HG02870 (cell line): ENCODE data around the gene PAGE2.
"Not testable (repeated sequence)": the region's sequence is repeated elsewhere in the genome, so short reads cannot be mapped to it uniquely, and the experiment has no call there.

Experiments
- ATAC-seq: cut with Tn5 transposase; IDR thresholded peaks from one replicate; pipeline ENCODE4 v1.9.1; 2021; ENCODE audit warnings: mild to moderate bottlenecking, moderate library complexity; ENCODE audit not compliant: unreplicated experiment

PAGE2 gene

DNA sequence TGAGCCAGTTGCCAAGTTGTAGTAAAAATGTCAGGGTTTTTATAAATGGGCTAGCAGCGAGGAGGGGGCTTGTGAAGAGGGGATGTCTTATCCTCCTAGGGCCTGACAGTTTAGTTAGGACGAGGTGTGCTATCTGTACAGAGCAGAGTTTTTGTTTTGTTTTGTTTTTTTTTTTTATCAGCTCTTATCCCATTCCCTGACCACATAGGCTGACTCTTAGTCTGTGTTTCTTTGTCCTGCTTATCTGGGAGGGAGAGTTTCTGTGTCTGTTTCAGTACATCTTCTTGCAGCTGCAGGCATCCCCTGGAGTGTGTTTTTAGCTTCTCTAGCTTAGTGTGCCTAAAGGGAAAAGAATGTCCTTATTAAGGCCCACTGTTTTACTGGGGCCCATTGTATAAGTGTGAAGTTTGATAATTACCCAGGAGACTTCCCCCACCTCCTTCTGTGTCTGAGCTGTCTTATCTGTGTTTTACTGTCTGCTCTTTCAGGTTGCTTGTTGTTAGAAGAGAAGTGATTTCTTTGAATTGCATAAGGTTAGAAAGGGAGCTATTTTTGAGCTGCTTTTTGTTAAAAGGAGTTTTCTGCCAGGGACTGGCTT, 32.0 kb downstream of the PAGE2 start:
- ATAC-seq, result no peak

DNA sequence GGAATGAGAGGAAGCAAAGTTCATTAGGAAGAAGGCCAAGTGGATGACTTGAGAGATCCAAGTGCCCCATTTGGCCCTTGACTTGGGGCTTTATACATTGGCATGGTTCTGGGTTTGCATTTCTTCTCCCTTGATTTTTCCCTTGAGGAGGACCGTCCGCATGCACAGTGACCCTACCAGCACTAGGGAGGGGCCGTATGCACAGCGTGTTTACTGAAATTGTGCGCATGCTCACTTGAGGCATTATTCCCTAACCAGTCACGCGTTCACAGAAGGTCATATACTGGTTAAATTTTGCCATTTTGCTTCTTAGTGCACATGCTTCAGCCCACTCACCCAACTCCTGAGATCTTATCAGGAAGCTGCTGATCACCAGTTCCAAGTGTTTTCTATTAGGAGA, 35.1 kb downstream of the PAGE2 start:
- no peak for ATAC-seq

- ATAC-seq, result no peak
These were observed 38.9 kb downstream of the PAGE2 start for GRCh38 chrX:55127692-55128091.

DNA sequence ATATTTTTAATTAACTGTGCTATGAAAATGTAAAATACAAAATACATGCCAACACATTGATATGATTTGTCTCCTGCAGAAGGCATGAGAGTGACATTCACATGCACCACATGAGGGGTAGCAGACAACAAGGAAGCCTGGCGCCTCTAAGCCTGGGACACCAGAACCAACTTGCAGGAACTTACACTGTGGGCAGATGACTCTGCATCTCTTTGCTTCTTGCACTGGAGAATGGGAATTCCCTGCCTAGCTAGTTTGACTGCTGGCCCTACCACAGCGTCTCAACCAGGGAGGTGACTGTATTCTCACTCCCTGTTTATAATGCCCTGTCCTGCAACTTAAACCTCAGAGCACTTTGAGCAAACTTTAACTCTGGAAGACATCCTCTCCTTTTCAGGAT, 40.5 kb downstream of the PAGE2 start:
- ATAC-seq, result no peak

DNA sequence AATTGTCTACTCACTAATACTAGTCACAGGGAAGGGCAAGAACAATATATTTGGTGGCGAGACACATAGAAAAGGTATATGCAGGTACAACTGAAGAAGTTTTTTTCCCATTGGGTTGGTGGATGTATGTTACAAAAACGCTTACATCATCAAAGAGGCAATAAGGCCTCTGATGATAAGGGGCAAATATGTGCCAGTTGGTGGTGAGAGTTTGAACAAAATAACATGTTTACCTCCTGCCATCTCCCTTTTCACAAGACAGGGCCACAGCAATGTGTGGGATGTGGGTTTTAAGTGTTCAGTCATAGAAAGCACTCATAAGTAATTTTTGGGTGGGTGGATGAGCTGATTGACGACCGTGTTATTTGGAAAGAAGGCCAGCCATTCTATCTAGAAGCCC, 41.7 kb downstream of the PAGE2 start:
- no peak for ATAC-seq

DNA sequence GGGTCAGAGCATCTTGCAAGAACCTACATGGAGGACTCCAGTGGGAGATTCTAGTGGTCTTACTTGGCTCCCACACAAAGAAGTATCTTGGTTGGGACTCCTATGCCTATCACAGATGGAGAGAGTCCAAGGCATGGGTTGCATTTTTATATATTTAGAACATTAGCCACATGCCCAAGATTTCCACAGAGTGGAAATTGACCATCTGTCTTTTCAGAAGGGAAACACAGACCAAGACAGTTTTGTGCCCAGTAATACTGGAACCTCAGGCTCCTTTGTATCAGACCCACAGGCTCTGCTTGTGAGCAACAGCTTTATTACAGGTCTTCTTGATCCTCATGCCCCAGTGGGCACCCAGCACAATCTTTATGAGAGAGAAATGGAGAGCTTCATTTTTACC, 43.6 kb downstream of the PAGE2 start:
- no peak for ATAC-seq

DNA sequence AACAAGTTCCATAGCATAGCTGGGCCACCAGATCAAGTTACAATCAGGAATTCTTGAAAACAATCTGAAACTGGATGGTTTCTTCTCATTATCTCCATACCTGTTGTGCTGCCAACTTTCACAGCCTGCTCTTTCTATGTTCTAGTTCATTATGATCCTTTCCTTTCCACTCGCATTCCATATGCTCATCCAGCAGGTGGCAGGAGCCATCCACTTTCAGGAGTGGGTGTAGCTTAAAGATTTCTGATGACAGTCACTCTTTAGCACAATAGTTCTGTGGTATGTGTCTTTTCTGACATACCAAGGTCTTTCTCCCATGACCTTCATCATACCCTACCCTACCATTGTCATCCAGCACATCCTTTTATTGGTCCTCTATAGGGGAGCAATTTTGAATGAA, 46.4 kb downstream of the PAGE2 start:
- ATAC-seq, result no peak

GRCh38 chrX:55140800-55141199, 52.0 kb downstream of the PAGE2 start:
- not testable (repeated sequence) for ATAC-seq
